ENCODE measurements around the gene CEP20. TPM values are rescaled to one million over a fixed set of nuclear protein-coding genes. Genes with fewer than 3 reads are reported as not detected.

Gene CEP20
- total and polyA plus RNA-seq, 10 of the 15 experiments (the other 5 are each of a cell fraction or from before 2014, with no cell fraction given): 33.4 to 57.8 (median 52.6) TPM

DNA sequence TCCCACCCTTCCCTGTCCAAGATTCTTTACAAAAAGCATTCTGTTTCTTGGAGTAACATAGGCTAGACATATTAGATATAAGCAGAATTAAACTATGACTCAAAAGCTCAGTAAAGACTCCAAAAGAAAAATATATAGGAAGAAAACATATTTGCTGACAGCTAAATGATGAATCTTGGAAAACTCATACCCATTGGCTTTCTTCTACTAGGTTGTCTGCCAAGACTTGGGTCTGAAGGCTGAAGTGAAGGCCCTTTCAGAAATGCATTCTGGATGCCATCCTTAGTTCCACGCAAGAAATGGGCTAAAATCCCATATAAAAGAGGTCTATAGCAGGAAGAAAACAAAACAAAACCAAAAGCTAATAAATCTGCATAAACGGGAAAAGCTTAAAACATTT, 15.1 kb downstream of the CEP20 start (continued):
- TF ChIP-seq, protein P1, sequence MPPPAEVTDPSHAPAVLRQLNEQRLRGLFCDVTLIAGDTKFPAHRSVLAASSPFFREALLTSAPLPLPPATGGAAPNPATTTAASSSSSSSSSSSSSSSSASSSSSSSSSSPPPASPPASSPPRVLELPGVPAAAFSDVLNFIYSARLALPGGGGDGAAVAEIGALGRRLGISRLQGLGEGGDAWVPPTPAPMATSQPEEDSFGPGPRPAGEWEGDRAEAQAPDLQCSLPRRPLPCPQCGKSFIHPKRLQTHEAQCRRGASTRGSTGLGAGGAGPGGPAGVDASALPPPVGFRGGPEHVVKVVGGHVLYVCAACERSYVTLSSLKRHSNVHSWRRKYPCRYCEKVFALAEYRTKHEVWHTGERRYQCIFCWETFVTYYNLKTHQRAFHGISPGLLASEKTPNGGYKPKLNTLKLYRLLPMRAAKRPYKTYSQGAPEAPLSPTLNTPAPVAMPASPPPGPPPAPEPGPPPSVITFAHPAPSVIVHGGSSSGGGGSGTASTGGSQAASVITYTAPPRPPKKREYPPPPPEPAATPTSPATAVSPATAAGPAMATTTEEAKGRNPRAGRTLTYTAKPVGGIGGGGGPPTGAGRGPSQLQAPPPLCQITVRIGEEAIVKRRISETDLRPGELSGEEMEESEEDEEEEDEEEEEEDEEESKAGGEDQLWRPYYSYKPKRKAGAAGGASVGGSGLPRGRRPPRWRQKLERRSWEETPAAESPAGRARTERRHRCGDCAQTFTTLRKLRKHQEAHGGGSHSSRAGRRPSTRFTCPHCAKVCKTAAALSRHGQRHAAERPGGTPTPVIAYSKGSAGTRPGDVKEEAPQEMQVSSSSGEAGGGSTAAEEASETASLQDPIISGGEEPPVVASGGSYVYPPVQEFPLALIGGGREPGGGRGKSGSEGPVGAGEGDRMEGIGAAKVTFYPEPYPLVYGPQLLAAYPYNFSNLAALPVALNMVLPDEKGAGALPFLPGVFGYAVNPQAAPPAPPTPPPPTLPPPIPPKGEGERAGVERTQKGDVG (CRISPR knock-in tag; IDR thresholded peaks at IDR 0.05): no peak
- TF ChIP-seq ATF7 (IDR thresholded peaks at IDR 0.05; ENCODE audit: low read depth) (no peak), CHD2 (IDR thresholded peaks at IDR 0.05; ENCODE audit: borderline replicate concordance, low read depth, low read length) (no peak), CBX5 (IDR thresholded peaks at IDR 0.05; ENCODE audit: low read depth) (no peak)

DNA sequence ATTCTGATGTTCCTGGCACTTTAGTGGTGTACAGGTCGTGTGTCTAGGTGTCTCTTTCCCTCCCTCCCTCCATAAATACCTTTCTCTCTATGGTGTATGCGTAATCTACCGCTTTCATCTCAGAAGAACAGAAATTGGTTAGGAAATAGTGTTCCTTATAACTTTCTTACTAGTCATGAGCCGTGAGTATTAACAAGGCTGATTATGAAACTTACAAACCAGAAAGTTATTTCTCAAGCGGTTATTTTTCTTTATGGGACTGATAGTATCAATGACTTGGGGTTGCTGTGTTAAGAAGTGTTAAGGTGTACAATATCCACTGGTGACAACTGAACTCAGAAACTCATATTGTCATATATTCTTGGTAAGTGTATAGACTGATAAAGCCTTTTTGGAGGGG, 18.4 kb downstream of the CEP20 start:
- H3K4me2 ChIP-seq (ENCODE audit: control insufficient read depth, insufficient read depth): no peak overlapping the region
- peaks cover 0 to 18% of the 10 kb centered on the region in 2 experiments; a peak in 1 of 4 replicates for H3K36me3 ChIP-seq (ENCODE audit: control insufficient read depth in 2 of 2, insufficient read depth in 2 of 2, low read length in 1 of 2)
- DNase-seq (ENCODE audit: low read depth, low spot score) (no peak), FAIRE-seq (no peak), ATAC-seq (no peak)
- H3K4me1 ChIP-seq (ENCODE audit: control insufficient read depth, insufficient read depth, low read length): no peaks in the 10 kb centered on the region
- H3K27me3 ChIP-seq (replicated peaks in 1 of 2; ENCODE audit: control insufficient read depth in 2 of 2, insufficient read depth in 2 of 2, low read length in 1 of 2): no peaks in the 10 kb centered on the region
- H3K27ac ChIP-seq (ENCODE audit: control insufficient read depth, insufficient read depth): no peak overlapping the region
- no peaks in the 10 kb centered on the region for H4K20me1 ChIP-seq (ENCODE audit: control insufficient read depth, insufficient read depth)
- SMC1A ChIA-PET (ENCODE audit: uncharacterized antibody, unreplicated experiment): no interaction called here
- TF ChIP-seq BMI1 (IDR thresholded peaks at IDR 0.05; ENCODE audit: borderline replicate concordance) (no peak), SRF (IDR thresholded peaks at IDR 0.05; ENCODE audit: low read depth in 2 of 2, low read length in 2 of 2) (no peak)
- no peak overlapping the region for H3K9ac ChIP-seq (ENCODE audit: control insufficient read depth, insufficient read depth, low read length)
- WGBS (ENCODE audit: insufficient coverage, insufficient replicate concordance, low lambda C conversion rate, missing lambda C conversion rate): 81% methylated on average over 5 of the region's 5 CpGs
- no peak overlapping the region for H2AFZ ChIP-seq (ENCODE audit: control insufficient read depth, low read depth, low read length)
- H3K4me3 ChIP-seq: no peak overlapping the region
- CTCF ChIA-PET: no interaction called here
- in situ Hi-C loops (cut with MboI) (no loop called here), intact Hi-C loops (cut with micrococcal nuclease; ENCODE audit: unreplicated experiment) (no loop called here)
- RAD21 ChIA-PET (ENCODE audit: unreplicated experiment): no interaction called here
- H3K9me3 ChIP-seq (replicated peaks; ENCODE audit: control insufficient read depth, insufficient read depth, low read length): no peaks in the 10 kb centered on the region
- POLR2A ChIA-PET: no interaction called here
- no TSS peak for BruUV-seq (replicated peaks)
- no peaks in the 10 kb centered on the region for H3K79me2 ChIP-seq (ENCODE audit: control insufficient read depth, insufficient read depth, low read length)
